Mesendoderm (in vitro differentiated cells): Measurements from ENCODE around the gene ZNF580.

ENCODE experiments used
- DNase-seq: peaks from one replicate; pipeline ENCODE4 v3.0.0; 2013
- H2AK5ac ChIP-seq: 2 replicates; pipeline ENCODE4 v1.6.1; 2013; ENCODE audit warnings: low read length, inconsistent platforms
- H2BK120ac ChIP-seq: 2 replicates; pipeline ENCODE4 v1.6.1; 2013; ENCODE audit warnings: low read depth, mild to moderate bottlenecking, low read length, moderate library complexity, mixed read lengths
- H2BK15ac ChIP-seq: replicated peaks from 2 replicates; pipeline ENCODE4 v1.6.1; 2013; ENCODE audit warnings: low read depth, mild to moderate bottlenecking, moderate library complexity
- H2BK5ac ChIP-seq: 2 replicates; pipeline ENCODE4 v1.6.1; 2013; ENCODE audit warnings: low read length, inconsistent platforms
- H3K18ac ChIP-seq: 2 replicates; pipeline ENCODE4 v1.6.1; 2013; ENCODE audit warnings: mild to moderate bottlenecking, low read length, mixed read lengths
- H3K23ac ChIP-seq: one replicate; pipeline ENCODE4 v1.6.1; 2013; ENCODE audit warnings: low read length
- H3K27ac ChIP-seq: 2 replicates; pipeline ENCODE4 v1.5.1; 2013; ENCODE audit warnings: low read depth, mild to moderate bottlenecking, inconsistent platforms, low read length, moderate library complexity
- H3K27me3 ChIP-seq: 2 replicates; pipeline ENCODE4 v1.6.1; 2013; ENCODE audit warnings: low read length, control low read depth, mild to moderate bottlenecking, inconsistent platforms; ENCODE audit not compliant: insufficient read depth, poor library complexity
- H3K36me3 ChIP-seq: 2 replicates; pipeline ENCODE4 v1.6.1; 2013; ENCODE audit warnings: low read length, inconsistent platforms; ENCODE audit not compliant: control insufficient read depth, insufficient read depth
- H3K4ac ChIP-seq: one replicate; pipeline ENCODE4 v1.6.1; 2013; ENCODE audit warnings: low read depth, mild to moderate bottlenecking, low read length, moderate library complexity
- H3K4me1 ChIP-seq: 2 replicates; pipeline ENCODE4 v1.6.1; 2013; ENCODE audit warnings: low read depth, low read length, inconsistent platforms; ENCODE audit not compliant: control insufficient read depth
- H3K4me2 ChIP-seq: 2 replicates; pipeline ENCODE4 v1.6.1; 2013; ENCODE audit warnings: low read length
- H3K4me3 ChIP-seq: 2 replicates; pipeline ENCODE4 v1.5.1; 2013; ENCODE audit warnings: mild to moderate bottlenecking, low read length
- H3K56ac ChIP-seq: one replicate; pipeline ENCODE4 v1.6.1; 2013; ENCODE audit warnings: low read length
- H3K79me1 ChIP-seq: 2 replicates; pipeline ENCODE4 v1.6.1; 2013; ENCODE audit warnings: low read length, inconsistent platforms
- H3K79me2 ChIP-seq: 2 replicates; pipeline ENCODE4 v1.6.1; 2013; ENCODE audit warnings: mild to moderate bottlenecking, low read length; ENCODE audit not compliant: control insufficient read depth, insufficient read depth
- H3K9ac ChIP-seq: 2 replicates; pipeline ENCODE4 v1.6.1; 2013; ENCODE audit warnings: low read length, inconsistent platforms
- H4K5ac ChIP-seq: one replicate; pipeline ENCODE4 v1.6.1; 2013; ENCODE audit warnings: low read length
- H4K8ac ChIP-seq: one replicate; pipeline ENCODE4 v1.6.1; 2013; ENCODE audit warnings: low read depth, mild to moderate bottlenecking, control low read depth, low read length, moderate library complexity
- WGBS: extraction: QIAGEN DNeasy Blood & Tissue Kit; methylation state at CpG from one replicate; pipeline ENCODE4 v1.1.7; 2013; ENCODE audit warnings: low lambda C conversion rate, missing lambda C conversion rate; ENCODE audit not compliant: insufficient coverage; ENCODE audit errors: extremely low coverage; 5-methylcytosine and 5-hydroxymethylcytosine counted together

ZNF580 gene

GRCh38 chr19:55689411-55690108 is 48.8 kb downstream of the ZNF580 start:
- Histone ChIP-seq H3K79me1 (peaks cover 5% of the 10 kb centered on the region), H3K4me2 (no peak overlapping the region), H3K4me1 (no peaks in the 10 kb centered on the region), H2BK5ac (no peak overlapping the region), H3K56ac (no peak overlapping the region), H3K4ac (no peak overlapping the region), H3K9ac (no peak overlapping the region), H3K23ac (no peak overlapping the region), H3K4me3 (no peak overlapping the region), H3K27me3 (no peaks in the 10 kb centered on the region), H2BK120ac (no peak overlapping the region), H3K79me2 (no peaks in the 10 kb centered on the region), H3K36me3 (peaks cover 3% of the 10 kb centered on the region), H3K18ac (no peak overlapping the region), H4K8ac (no peak overlapping the region), H2AK5ac (no peak overlapping the region), H2BK15ac (no peak overlapping the region), H4K5ac (no peak overlapping the region), H3K27ac (no peak overlapping the region)
- DNase-seq, result no peak
- no CpG with 5 or more reads among the region's 35 CpGs for WGBS

GRCh38 chr19:55690109-55690768 is 49.4 kb downstream of the ZNF580 start:
- Histone ChIP-seq H3K27me3 (no peaks in the 10 kb centered on the region), H2BK5ac (no peak overlapping the region), H3K4me3 (no peak overlapping the region), H3K36me3 (peaks cover 4% of the 10 kb centered on the region), H3K18ac (no peak overlapping the region), H4K8ac (no peak overlapping the region), H3K56ac (no peak overlapping the region), H3K23ac (no peak overlapping the region), H2BK120ac (no peak overlapping the region), H3K4me1 (no peaks in the 10 kb centered on the region), H3K27ac (no peak overlapping the region), H3K79me1 (peaks cover 2% of the 10 kb centered on the region), H2BK15ac (no peak overlapping the region), H3K4ac (no peak overlapping the region), H3K79me2 (no peaks in the 10 kb centered on the region), H3K4me2 (no peak overlapping the region), H3K9ac (no peak overlapping the region), H2AK5ac (no peak overlapping the region), H4K5ac (no peak overlapping the region)
- WGBS, result no CpG with 5 or more reads among the region's 25 CpGs
- no peak for DNase-seq

GRCh38 chr19:55690769-55691545 is 50.2 kb downstream of the ZNF580 start:
- WGBS, result no CpG with 5 or more reads among the region's 31 CpGs
- Histone ChIP-seq H3K23ac (no peak overlapping the region), H3K4me2 (no peak overlapping the region), H3K56ac (no peak overlapping the region), H2AK5ac (no peak overlapping the region), H3K27ac (no peak overlapping the region), H3K27me3 (no peaks in the 10 kb centered on the region), H2BK15ac (no peak overlapping the region), H2BK120ac (no peak overlapping the region), H3K4me1 (no peaks in the 10 kb centered on the region), H3K9ac (no peak overlapping the region), H3K79me1 (no peaks in the 10 kb centered on the region), H3K4ac (no peak overlapping the region), H3K79me2 (no peaks in the 10 kb centered on the region), H4K8ac (no peak overlapping the region), H3K18ac (no peak overlapping the region), H3K4me3 (no peak overlapping the region), H2BK5ac (no peak overlapping the region), H3K36me3 (peaks cover 7% of the 10 kb centered on the region), H4K5ac (no peak overlapping the region)
- DNase-seq, result no peak

GRCh38 chr19:55691561-55692481 is 51.0 kb downstream of the ZNF580 start:
- DNase-seq, result no peak
- Histone ChIP-seq H3K18ac (no peak overlapping the region), H3K79me1 (no peaks in the 10 kb centered on the region), H2BK5ac (no peak overlapping the region), H3K23ac (no peak overlapping the region), H3K4me3 (no peak overlapping the region), H3K56ac (no peak overlapping the region), H3K4ac (no peak overlapping the region), H4K5ac (no peak overlapping the region), H3K79me2 (no peaks in the 10 kb centered on the region), H2BK15ac (no peak overlapping the region), H2AK5ac (no peak overlapping the region), H3K27ac (no peak overlapping the region), H4K8ac (no peak overlapping the region), H3K27me3 (no peaks in the 10 kb centered on the region), H3K9ac (no peak overlapping the region), H3K4me1 (no peaks in the 10 kb centered on the region), H3K36me3 (peaks cover 7% of the 10 kb centered on the region), H2BK120ac (no peak overlapping the region), H3K4me2 (no peak overlapping the region)
- WGBS, result no CpG with 5 or more reads among the region's 31 CpGs

- no peaks in the 10 kb centered on the region for H3K4me1 ChIP-seq
- peaks cover 7% of the 10 kb centered on the region for H3K36me3 ChIP-seq
- H3K9ac ChIP-seq, result no peak overlapping the region
- no peak overlapping the region for H4K8ac ChIP-seq
- no peak overlapping the region for H2BK15ac ChIP-seq
- no peak overlapping the region for H3K4ac ChIP-seq
- H4K5ac ChIP-seq, result no peak overlapping the region
- H3K27ac ChIP-seq, result no peak overlapping the region
- H3K79me2 ChIP-seq, result no peaks in the 10 kb centered on the region
- DNase-seq, result no peak
- no peak overlapping the region for H3K23ac ChIP-seq
- no peaks in the 10 kb centered on the region for H3K27me3 ChIP-seq
- H3K18ac ChIP-seq, result no peak overlapping the region
- H3K4me2 ChIP-seq, result no peak overlapping the region
- no peak overlapping the region for H2BK5ac ChIP-seq
- no peak overlapping the region for H3K56ac ChIP-seq
- WGBS, result no CpG with 5 or more reads among the region's 19 CpGs
- H3K79me1 ChIP-seq, result no peaks in the 10 kb centered on the region
- H2AK5ac ChIP-seq, result no peak overlapping the region
- no peak overlapping the region for H2BK120ac ChIP-seq
- H3K4me3 ChIP-seq, result no peak overlapping the region
Observed at GRCh38 chr19:55692681-55693081, 51.9 kb downstream of the ZNF580 start.
